ENCODE data around the gene METTL14.
"Not testable (repeated sequence)": the region's sequence is repeated elsewhere in the genome, so short reads cannot be mapped to it uniquely, and the experiment has no call there.

The METTL14 gene

DNA sequence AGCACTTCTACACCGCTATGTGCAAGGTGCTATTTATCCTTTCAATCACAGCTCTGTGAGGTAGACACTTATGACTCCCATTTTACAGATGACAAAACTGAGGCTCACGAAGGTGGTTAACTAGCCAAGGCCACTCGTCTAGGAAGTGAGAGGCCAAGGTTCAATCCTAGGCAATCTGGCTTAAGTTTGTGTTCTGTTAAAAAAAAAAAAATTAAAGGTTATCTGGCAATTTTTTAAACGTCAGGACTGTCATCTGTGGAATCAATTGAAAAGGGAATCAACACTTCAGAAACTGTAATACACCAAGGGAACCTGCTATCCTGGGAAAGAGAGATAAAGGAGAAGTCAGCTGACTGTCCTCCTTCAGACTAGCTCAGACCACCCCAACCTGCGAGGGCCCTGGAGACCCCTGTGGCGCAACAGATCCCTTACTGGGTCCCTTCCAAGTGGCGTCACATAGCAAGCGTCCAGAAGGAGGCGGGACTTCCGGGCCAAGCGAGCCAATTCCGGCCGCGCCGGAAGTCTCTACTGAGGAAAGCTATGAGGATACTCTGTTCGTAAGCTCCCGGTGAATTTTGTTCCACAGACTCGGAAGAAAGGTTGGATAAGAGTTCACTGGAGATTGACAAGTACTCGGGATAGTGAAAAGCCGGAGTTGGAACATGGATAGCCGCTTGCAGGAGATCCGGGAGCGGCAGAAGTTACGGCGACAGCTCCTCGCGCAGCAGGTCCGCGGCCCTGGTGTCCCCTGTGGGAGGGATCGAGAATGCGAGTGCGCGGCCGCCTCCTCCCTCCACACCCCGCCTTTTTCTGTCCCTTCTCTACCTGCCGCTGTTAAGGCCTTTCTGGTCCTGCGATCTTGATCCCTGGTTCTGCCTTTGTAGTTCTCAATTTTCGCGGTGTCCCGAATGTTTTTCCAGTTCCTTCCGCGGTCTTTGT lies at the start of gene METTL14:
METTL14 (plus strand) TSS at position 520 of the 939 bp plus-strand sequence; CDS start at position 663, 143 bp downstream.
- peak; percentile 85 for DNase-seq

DNA sequence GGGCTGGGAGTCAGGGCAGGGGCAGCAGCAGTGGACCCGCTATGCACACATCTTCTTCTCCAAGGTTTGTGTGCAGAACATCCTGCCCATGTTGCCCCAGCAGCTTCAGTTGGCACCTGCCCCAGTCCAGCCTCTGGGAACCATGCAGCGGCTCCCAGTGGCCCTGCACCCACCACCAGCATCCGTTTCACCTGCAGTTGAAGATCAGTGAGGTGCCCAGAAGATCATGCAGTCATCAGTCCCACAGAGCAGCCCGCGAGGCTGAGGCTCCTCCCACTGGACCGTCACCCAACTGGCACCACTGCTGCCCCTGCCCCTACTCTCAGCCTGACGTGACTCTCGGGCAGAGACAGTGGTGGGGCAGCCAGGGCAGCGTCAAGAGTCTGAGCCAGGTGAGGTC lies 49.1 kb upstream of the METTL14 start:
- DNase-seq, result not testable (repeated sequence)

DNA sequence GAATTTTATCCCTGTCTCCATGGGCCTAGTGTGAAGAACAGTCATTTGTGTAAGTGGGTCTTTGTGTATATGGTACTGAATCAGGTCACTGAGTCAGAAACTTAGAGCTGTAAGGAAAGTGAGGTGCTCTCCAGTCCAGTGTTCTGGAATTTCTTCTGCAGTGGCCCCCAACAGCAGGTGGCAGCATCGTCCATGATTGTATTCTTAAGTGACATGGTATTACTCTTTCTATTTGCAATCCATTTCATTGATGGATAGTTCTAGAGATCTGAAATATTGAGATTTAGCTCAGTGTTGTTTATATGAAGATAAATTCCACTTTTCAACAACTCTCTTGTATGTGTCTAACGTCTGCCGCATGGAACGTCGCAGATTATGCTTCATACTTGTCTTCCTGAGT lies 20.5 kb upstream of the METTL14 start:
- not testable (repeated sequence) for DNase-seq

DNA sequence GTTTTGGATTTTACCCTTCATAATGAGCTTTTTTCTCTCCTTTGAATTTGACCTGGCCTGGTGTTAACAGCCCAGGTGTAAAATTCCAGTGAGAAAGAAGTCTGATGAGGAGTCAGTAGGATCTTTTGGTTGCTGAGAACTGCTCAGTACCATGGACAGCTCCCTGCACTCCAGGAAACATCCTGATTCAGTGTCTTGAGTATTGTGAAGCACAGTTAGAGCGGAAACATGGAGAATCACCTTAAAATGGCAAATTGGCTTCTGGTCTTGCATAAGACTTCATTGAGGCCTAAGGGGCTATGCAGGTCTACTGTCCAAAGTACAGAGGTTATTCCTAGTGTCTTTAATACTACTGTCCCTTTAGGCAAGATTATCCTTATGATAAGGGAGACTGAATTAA lies 16.0 kb upstream of the METTL14 start:
- peak; percentile 45 for DNase-seq

DNA sequence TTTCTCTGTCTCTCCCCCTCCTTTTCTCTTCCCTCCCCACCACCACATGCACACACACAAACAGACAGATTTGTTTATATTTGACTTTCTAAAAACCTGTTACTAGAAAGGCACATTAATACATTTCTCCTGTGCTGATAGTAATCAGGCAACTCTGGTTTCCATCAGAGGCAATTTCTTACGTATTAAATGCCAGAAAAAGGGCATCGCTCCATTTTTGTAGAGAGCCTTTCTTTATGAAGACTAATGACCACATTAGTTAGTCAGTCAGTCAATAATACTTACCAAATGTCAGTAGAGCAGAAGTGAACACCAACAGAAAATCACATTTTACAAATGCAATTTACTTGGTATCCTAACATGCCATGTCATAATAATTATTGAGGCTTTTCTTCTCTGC lies 14.2 kb upstream of the METTL14 start:
- DNase-seq, result not testable (repeated sequence)

DNA sequence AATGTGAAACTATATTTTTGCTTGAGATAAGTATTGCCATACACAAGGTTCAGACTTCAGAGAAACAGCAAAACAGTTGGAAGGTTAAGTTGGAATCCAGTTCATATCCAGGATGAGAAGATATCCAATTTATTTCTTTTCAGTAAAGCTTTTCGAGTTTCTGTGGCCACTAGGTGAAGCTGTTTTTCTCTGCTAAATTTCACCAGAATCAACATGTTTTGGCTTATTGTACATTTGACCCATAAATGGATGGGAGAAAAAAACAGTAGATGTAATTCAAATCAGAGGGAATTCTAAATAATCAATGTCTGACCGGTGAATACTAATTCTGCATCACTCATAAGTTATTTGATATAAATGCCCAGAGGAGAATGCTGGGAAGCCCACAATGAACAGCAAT lies 9.1 kb upstream of the METTL14 start:
- DNase-seq, result no peak

DNA sequence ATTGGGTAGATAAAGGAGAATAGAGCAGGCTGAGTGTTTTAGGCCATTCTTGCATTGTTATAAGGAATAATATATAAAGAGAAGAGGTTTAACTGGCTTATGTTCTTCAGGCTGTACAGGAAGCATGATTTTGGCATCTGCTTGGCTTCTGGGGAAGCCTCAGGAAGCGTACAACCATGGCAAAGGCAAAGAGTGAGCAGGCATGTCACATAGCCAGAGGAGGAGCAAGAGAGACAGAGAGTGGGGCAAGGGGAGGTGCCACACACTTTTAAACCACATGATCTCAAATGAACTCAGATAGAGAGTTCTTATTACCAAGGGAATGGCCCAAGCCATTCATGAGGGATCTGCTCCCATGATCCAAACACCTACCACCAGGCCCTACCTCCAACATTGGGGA lies 4.4 kb upstream of the METTL14 start:
- DNase-seq, result no peak

DNA sequence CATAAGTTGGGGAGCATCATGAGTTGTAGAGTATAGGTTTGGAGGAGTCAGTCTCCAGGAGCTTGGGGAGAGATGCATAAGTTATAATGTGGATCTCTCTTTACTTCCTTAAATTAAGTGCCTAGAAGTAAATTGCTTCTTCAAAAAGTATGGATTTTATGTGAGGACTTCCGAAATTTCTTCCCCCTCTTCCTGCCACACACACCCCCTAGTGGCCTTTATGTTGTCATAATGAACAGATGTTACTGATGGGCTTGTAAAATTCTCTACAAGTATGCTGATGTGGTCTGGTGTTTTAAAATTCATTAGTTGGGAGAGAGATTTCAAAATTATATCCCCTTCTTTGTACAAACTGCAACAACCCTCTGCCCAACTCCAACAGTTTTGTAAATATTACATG lies 2.3 kb upstream of the METTL14 start:
- no peak for DNase-seq

DNA sequence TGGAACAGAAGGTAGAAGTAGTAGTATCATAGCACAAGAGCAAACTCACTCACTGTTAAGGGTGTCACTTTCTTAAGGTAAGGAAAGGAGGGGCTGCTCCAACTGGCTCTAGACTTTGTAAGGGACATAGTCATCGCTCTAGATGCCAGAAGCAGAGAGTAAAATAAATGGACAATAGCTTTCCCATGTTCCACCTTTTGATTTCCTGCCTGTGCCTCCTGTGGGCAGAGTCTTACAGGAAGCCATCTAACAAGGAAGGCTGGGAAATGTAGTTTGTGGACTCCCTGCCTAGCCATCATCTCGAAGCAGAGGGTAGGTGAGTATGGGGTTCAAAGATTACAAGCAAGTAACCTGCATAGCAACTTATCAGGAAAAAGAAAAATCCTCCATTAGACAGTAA lies 1.7 kb upstream of the METTL14 start:
- DNase-seq, result no peak

DNA sequence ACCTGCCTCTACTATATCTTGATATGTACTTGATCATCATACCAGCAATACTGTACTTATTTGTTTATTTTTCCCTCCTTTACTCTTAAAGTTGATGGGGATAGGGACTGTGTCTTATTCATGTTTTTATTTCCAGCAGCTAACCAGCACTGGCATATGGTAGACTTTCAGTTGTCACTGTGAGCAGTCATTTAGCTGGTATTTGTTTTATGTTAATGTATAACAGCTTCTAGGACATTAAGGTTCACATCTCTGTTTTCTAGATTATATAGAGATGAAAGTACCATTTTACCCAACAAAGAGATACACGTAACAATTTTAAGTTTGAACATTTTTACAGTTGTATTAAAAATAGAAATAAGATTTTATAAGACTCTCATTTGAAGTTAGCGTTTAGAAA lies 17.9 kb downstream of the METTL14 start:
- no peak for DNase-seq

DNA sequence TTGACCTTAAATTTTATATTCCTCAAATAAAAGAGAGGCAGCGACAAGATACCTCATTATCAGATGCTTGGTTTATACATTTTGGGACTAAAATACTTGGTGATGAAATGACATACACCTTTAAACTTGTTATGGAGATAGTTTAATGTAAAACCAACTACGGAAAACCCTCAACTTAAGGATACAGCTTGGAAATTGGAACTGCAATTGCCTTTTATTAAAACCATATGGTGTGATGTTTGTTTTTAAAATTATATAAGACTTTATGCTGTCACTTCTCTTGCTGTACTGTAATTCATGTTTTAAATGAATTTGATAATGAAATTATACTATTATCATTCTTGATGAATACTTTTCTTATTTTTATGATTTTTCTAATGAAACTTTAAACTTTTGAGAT lies 25.9 kb downstream of the METTL14 start:
- DNase-seq, result no peak

DNA sequence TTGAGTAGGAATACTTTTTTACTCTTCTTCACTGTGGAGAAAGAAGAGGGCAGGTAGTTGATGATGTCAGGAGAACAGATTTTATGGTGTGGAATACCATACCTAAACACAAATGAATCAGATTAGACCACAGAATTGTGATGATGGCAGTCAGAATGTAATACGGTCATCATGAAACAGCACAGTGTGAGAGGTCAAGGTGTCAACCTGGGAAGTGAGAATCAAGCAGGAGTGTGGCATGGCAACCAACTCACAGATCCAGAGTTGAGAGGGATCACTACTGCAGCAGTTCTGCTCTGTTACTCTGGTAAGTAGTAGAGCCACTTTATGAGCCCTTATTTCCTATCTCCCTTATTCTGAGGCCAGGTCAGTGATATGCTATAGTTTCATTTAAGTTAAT lies 27.7 kb downstream of the METTL14 start:
- DNase-seq, result no peak

DNA sequence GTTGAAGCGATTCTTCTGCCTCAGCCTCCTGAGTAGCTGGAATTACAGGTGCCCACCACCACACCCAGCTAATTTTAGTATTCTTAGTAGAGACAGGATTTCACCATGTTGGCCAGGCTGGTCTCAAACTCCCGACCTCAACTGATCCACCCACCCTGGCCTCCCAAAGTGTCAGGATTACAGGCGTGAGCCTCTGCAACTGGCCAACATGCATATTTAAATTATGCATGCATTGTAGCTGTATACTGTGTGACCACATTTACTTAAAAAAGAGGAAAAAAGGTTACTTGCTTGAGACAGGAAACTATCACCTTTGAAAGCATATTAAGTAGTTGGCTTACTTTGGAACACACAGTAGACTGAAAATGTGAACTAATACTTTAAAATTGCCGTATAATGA lies 29.5 kb downstream of the METTL14 start:
- DNase-seq, result no peak

DNA sequence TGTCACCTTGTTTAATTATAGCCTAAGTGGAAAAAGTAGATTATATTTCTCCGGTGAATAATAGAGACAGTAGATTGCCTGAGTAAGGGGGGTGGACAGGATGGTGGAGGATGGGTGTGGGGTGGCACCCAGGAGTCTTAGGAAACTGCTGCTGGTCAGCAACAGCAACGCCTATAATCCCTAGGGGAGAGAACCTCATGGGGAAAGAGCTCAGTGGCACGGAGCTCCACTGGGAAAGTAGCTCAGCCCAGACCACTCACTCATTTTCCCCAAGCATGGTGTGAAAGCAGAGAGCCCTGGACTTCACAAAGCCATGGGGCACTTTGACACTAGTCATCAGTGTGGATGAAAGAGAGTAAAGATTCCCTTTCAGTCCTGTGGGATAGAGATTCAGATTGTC lies 31.1 kb downstream of the METTL14 start:
- DNase-seq, result no peak

DNA sequence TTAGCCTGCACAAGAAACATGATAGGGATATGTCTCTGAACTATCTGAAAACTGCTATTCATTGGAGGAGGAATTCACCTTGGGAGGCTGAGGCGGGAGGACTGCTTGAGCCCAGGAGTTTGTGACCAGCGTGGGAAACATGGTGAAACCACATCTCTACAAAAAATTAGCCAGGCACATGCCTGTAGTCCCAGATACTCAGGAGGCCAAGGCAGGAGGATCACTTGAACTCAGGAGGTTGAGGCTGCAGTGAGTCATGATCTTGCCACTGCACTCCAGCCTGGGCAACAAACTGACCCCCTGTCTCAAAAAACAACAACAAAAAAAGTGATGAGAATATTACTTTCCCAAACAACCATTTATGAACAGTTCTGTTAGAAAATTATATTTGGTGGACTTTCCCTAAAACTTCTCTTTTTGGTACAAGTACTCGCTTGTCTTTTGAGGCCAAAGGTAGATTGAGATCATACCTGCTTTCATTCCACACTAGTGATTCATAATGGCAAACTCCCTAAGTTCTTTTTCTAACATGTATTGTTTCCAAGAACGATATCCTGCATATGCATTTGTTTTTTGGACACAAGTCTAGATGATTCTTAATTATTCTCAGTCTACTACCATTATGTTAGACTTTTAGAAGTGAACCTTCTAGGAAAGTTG lies 33.4 kb downstream of the METTL14 start:
- DNase-seq, result no peak

DNA sequence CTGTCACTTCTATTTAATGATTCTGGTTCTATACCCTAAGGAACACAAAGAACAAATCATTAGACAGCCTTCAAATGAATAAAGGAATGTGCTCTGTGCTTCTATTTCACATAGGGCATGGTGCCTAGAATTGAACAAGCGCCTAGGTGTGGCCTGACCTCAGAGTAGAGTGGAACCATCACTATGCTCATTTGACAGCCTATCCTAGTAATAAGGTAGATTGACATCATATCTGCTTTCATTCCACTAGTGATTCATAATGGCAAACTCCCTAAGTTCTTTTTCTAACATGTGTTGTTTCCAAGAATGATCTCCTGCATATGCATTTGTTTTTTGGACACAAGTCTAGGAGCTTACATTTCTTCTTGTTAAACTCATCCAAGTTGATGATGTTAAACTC lies 36.6 kb downstream of the METTL14 start:
- DNase-seq, result no peak

DNA sequence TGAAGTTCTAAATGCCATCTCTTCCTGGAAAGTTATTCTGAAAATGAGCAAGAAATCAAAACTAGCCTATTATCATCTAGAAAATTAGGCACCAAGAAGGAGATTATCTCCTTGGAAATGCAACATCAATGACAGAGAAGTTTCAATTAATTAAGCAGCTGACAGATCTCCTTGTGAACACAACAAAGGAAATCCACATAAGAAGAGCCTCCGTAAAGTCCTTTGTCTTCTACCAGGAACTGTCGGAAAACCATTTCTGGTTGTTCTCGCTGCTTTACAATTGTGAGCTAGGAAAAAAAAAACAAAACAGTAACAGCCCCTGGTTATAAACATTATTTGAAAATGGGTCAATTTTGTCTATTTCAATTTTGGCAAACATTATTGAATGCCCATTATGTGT lies 38.2 kb downstream of the METTL14 start:
- DNase-seq, result no peak

DNA sequence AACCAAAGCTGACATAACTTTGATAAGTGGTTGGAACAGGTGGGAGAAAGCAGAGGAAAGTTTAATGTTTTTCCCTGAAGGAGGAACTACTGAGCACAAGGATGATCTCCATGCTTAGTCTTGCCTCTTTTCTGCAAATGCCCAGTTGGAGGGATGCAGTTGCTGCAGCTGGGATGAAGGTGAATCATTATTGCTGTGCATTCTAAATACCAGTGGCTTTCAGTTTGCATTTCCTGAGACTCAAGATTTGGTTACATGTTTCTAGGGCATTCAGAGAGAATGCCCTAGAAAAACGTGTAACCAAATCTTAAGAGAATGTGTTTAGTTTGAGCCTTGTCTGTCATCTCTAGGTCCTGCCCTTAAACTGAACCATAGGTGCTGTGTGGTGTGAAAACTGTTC lies 42.2 kb downstream of the METTL14 start:
- no peak for DNase-seq

DNA sequence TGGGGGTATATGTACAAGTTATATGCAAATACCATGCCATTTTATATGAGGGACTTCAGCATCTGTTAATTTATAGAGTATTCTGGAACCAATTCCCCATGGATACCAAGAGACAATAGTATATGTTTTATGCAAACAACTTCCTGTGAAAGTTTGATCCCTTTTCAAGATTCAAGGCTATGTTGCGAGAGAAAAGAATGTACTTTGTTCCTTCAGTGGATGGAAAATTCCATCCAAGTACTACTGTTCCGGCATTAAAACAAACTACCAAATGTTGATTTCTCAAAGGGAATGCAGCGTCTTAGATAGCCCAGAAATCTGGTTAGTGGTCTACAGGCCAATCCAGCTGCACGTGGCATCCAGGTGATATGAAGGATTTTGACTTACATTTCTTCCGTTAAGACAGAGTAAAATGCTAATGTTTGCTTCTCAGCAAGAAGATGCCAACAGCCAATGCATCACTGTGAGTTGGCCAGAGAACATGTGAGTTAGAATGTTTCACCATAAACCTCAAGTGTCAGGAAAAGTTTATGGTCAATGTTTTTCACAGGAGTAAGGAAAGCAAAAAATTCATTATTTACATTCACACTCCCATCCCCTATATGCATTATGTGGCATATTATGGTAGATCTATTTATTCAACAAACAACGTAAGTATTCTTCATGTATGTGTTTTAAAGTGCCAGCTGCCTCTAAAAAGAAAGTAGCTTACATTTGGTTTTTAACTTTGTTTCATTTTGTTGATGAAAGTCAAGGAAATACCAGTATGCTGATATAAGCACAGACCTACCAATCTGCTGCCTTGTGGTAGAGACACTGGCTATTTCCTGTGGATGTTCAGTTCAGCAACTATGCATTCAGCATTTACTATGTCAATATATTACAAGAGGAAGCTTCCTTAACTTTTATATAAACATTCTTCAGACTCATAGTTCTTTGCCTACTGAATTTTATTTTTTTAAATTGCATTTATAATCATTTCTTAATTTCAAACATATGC lies 44.4 kb downstream of the METTL14 start:
- DNase-seq, result no peak

DNA sequence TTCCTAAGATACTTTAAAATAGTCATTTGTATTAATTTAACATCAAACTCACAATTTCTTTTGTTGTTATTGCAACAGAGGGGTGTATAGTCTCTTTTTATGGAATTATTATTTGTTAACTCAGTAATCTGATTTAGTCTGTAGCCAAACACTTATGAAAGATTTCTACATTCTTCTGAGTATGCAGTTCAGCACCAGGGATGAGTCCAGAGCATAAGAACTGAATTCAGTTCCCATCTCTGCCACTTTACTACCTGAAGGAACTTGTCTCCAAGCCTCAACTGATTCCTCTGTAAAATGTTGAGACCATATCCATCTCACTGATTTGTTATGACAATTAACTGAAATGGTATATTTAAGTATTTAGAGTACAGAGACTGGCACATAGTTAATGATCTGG lies 45.5 kb downstream of the METTL14 start:
- DNase-seq, result no peak

DNA sequence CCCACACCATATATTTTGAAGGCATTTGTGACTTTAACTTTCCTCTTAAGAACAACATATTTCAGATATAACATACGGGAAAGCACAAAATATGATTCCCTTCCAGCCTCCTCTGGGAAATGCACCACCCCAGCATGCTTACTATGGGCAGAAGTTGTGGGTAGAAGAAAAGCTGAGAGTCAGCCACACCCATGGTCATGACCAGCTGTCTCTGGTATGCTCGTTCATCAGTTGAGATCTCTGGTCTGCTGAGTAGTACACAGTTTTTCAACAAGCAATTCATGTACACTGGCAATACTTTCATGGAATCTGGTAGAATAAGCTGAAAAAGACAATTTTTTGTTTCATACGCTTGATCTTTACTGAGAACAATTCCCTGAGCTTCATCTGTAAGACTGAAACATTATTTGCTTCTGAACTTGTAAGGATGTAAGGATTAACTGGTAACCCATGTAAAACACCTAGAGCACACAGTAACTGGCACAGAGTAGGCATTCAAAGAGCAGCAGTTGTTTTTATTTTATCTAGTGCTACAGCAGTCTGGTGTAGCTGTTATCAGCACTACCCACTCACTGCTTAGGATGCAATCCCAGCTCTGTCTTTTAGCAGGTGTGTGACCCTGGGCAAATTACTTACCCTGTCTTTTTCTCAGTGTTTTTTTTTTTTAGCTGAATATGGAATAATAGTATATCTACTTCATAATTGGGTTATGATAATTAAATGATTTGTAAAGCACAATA lies 47.6 kb downstream of the METTL14 start:
- DNase-seq, result no peak

DNA sequence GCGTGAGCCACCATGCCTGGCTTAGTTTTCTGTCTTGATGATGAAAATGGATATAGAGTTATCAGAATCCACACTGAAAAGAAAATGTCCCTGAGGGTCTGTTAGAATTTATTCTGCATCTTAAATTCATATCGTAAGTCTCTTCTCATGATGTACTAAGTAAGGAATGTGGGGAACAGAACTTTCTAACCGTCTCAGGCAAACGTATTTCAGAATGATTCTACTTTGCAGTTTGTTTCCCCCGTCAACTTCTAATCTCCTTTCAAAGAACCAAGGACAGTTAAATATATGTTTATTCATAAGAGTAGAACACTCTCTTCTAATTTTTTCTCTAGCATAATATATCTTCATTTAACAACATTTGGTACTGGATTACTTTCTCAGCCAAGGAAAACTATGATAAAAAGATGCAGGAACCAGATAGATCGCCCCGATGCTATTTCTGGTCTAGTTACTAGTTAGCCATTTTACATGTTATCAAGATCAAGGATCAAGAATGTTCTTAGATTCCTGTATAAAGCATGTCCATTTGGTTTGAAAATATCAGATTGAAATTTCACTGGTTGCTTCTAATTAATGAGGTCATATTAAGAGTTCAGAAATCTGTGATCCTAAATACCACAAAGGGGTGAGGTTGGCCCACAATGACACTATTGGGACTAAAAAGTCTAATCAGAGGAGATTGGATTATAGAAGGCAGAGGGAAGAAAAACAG lies 49.5 kb downstream of the METTL14 start:
- DNase-seq, result no peak

Measured in activated gamma-delta T cell treated with Interleukin-2 at 50 U/mL for 16 hours (primary cell).